GM23338 (cell line): ENCODE data around the gene ZMYM4. TPM values are rescaled to one million over a fixed set of nuclear protein-coding genes. Genes with fewer than 3 reads are reported as not detected.

Experiments
- ATAC-seq: fragments of 200-7000 bp; cut with Tn5 transposase; 3 replicates; pipeline ENCODE4 v1.9.1; 2020
- DNase-seq: peaks from one replicate; pipeline ENCODE4 v3.0.0-alpha.2; 2015; ENCODE audit warnings: low spot score
- H2AFZ ChIP-seq: fragments of 200-600 bp; sonication (generic); 2 replicates; pipeline ENCODE4 v1.8.0; 2016; ENCODE audit warnings: antibody characterized with exemption, mild to moderate bottlenecking, moderate library complexity
- H3F3A ChIP-seq: fragments of 200-600 bp; sonication (generic); replicated peaks from 2 replicates; pipeline ENCODE4 v1.8.0; 2017; ENCODE audit warnings: antibody characterized with exemption, mixed run types, low read depth
- H3K27ac ChIP-seq: fragments of 200-600 bp; sonication (generic); 2 replicates; pipeline ENCODE4 v1.6.1; 2016; ENCODE audit warnings: low read depth
- H3K27me3 ChIP-seq: fragments of 200-600 bp; sonication (generic); 2 replicates; pipeline ENCODE4 v1.8.0; 2016; ENCODE audit warnings: mild to moderate bottlenecking, mixed run types, moderate library complexity; ENCODE audit not compliant: insufficient read depth
- H3K36me3 ChIP-seq: fragments of 200-600 bp; sonication (generic); 2 replicates; pipeline ENCODE4 v1.8.0; 2016; ENCODE audit warnings: mild to moderate bottlenecking; ENCODE audit not compliant: insufficient read depth
- H3K4me1 ChIP-seq: fragments of 200-600 bp; sonication (generic); 2 replicates; pipeline ENCODE4 v1.8.0; 2016; ENCODE audit warnings: mild to moderate bottlenecking, moderate library complexity; ENCODE audit not compliant: insufficient read depth
- H3K4me2 ChIP-seq: fragments of 200-600 bp; sonication (generic); 2 replicates; pipeline ENCODE4 v1.7.1; 2017; ENCODE audit warnings: mixed run types
- H3K4me3 ChIP-seq: fragments of 200-600 bp; sonication (generic); 2 replicates; pipeline ENCODE4 v1.6.1; 2016; ENCODE audit warnings: mixed run types
- H3K79me2 ChIP-seq: fragments of 200-600 bp; sonication (generic); replicated peaks from 2 replicates; pipeline ENCODE4 v1.8.0; 2017; ENCODE audit warnings: mild to moderate bottlenecking; ENCODE audit not compliant: insufficient read depth
- H3K9me2 ChIP-seq: fragments of 200-600 bp; sonication (generic); 2 replicates; pipeline ENCODE4 v1.8.0; 2017; ENCODE audit not compliant: insufficient read depth
- H4K20me1 ChIP-seq: fragments of 200-600 bp; sonication (generic); replicated peaks from 2 replicates; pipeline ENCODE4 v1.8.0; 2017; ENCODE audit warnings: mild to moderate bottlenecking; ENCODE audit not compliant: insufficient read depth
- H3K27ac Mint-ChIP-seq: 2 replicates; pipeline ENCODE4 v1.8.0; 2020; ENCODE audit warnings: inconsistent platforms, mild to moderate bottlenecking, moderate library complexity, mixed read lengths
- H3K27me3 Mint-ChIP-seq: 3 replicates; pipeline ENCODE4 v1.8.0; 2022; ENCODE audit warnings: low read depth, mild to moderate bottlenecking, moderate library complexity, mixed read lengths, inconsistent platforms; ENCODE audit not compliant: insufficient read depth, poor library complexity
- H3K36me3 Mint-ChIP-seq: 3 replicates; pipeline ENCODE4 v1.8.0; 2021; ENCODE audit warnings: low read depth, mild to moderate bottlenecking, inconsistent platforms, moderate library complexity, mixed read lengths
- H3K4me1 Mint-ChIP-seq: 3 replicates; pipeline ENCODE4 v1.8.0; 2020; ENCODE audit warnings: mild to moderate bottlenecking, inconsistent platforms, mixed read lengths
- H3K4me3 Mint-ChIP-seq: 3 replicates; pipeline ENCODE4 v1.8.0; 2021; ENCODE audit warnings: moderate library complexity, mild to moderate bottlenecking, inconsistent platforms, mixed read lengths
- H3K9me3 Mint-ChIP-seq: 3 replicates; pipeline ENCODE4 v1.8.0; 2020; ENCODE audit warnings: moderate library complexity, mild to moderate bottlenecking, inconsistent platforms, mixed read lengths
- CREB1 ChIP-seq: fragments of 250-450 bp; sonication (Bioruptor Pico); IDR thresholded peaks from 2 replicates; pipeline ENCODE4 v1.5.0; 2020; ENCODE audit warnings: low read depth, mild to moderate bottlenecking, moderate library complexity
- EZH2 ChIP-seq: fragments of 200-600 bp; sonication (generic); IDR thresholded peaks from one replicate; pipeline ENCODE4 v1.8.0; 2017; ENCODE audit warnings: antibody characterized with exemption, mild to moderate bottlenecking, low read depth; ENCODE audit not compliant: unreplicated experiment
- EZH2phosphoT487 ChIP-seq: fragments of 200-600 bp; sonication (generic); IDR thresholded peaks from one replicate; pipeline ENCODE4 v1.8.1; 2018; ENCODE audit warnings: antibody characterized with exemption; ENCODE audit not compliant: unreplicated experiment
- JUNB ChIP-seq: IDR thresholded peaks from one replicate; pipeline ENCODE4 v1.6.1; 2016; ENCODE audit warnings: antibody characterized with exemption; ENCODE audit not compliant: unreplicated experiment
- NANOG ChIP-seq: IDR thresholded peaks from 2 replicates; pipeline ENCODE4 v1.6.1; 2016; ENCODE audit warnings: antibody characterized with exemption, borderline replicate concordance
- POLR2AphosphoS5 ChIP-seq: IDR thresholded peaks from 2 replicates; pipeline ENCODE4 v1.6.1; 2016; ENCODE audit warnings: antibody characterized with exemption, low read depth
- STAT1 ChIP-seq: IDR thresholded peaks from one replicate; pipeline ENCODE4 v1.6.1; 2016; ENCODE audit warnings: antibody characterized with exemption; ENCODE audit not compliant: unreplicated experiment
- ZNF114 ChIP-seq: fragments of 250-450 bp; sonication (Bioruptor Pico); IDR thresholded peaks from 2 replicates; pipeline ENCODE4 v1.5.0; 2020; ENCODE audit warnings: mild to moderate bottlenecking, moderate library complexity
- ZNF331 ChIP-seq: fragments of 250-450 bp; sonication (Bioruptor Pico); IDR thresholded peaks from 2 replicates; pipeline ENCODE4 v1.5.0; 2020; ENCODE audit warnings: low read depth, mild to moderate bottlenecking, moderate library complexity
- polyA plus RNA-seq: library from polyadenylated mRNA; unstranded; fragments of >200 nt; fragmentation: Nextera tagmentation; extraction: Ambion mirVana; gene quantifications from 2 replicates; pipeline ENCODE4 v1.2.1, GENCODE V29; 2016
- total RNA-seq: library from RNA; depleted of rRNA; stranded (reverse); fragments of >200 nt; shearing (Covaris generic); gene quantifications from 2 replicates; pipeline ENCODE4 v1.2.3, GENCODE V29; 2014
- TF ChIP-seq, protein P1 (sequence below): IDR thresholded peaks from 2 replicates; pipeline ENCODE4 v1.6.1; 2016; ENCODE audit warnings: antibody characterized with exemption
- TF ChIP-seq, protein P2 (sequence below): fragments of 250-450 bp; sonication (Bioruptor Pico); IDR thresholded peaks from 2 replicates; pipeline ENCODE4 v1.5.0; 2020; ENCODE audit warnings: mild to moderate bottlenecking, moderate library complexity
- TF ChIP-seq, protein P3 (sequence below), 2 experiments: fragments of 200-600 bp in 1 of 2; sonication (generic) in 1 of 2; conservative IDR thresholded peaks; 2 replicates each; pipeline versions ENCODE4 v1.5.1 to v1.6.1; 2016 to 2017; ENCODE audit warnings: antibody characterized with exemption in 2 of 2, low read depth in 2 of 2, mild to moderate bottlenecking in 2 of 2, moderate library complexity in 1 of 2
- TF ChIP-seq, protein P4 (sequence below): IDR thresholded peaks from one replicate; pipeline ENCODE4 v1.6.1; 2018; ENCODE audit warnings: antibody characterized with exemption; ENCODE audit not compliant: unreplicated experiment

The ZMYM4 gene
- total and polyA plus RNA-seq, 2 experiments from 2014 or later: 65.4 to 68.5 TPM

DNA sequence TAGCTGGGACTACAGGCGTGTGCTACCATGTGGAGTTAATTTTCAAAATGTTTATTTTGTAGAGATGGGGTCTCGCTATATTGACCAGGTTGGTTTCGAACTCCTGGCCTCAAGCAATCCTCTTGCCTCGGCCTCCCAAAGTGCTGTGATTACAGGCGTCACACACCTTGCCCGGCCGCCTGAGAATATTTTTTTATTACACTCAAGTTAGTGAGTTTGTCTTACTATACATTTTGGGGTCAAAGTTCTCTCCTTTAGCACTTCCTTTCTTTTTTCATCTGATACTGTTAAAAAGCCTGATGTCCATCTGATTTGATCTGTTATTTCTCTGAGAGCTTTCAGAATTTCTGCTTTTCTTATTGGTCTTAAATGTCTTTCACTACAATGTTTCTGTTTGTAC lies 159.9 kb downstream of the ZMYM4 start:
- peaks cover 12% of the 10 kb centered on the region; the same call in 1 of the 2 replicates for H3K4me1 ChIP-seq
- no peak overlapping the region for H3K27ac ChIP-seq
- H3K27me3 ChIP-seq: no peaks in the 10 kb centered on the region
- peaks cover 26% of the 10 kb centered on the region for H3K36me3 Mint-ChIP-seq
- H4K20me1 ChIP-seq: no peaks in the 10 kb centered on the region; the same call in 1 of the 2 replicates
- ATAC-seq (no peak), DNase-seq (no peak)
- no peaks in the 10 kb centered on the region for H3K9me3 Mint-ChIP-seq
- no peaks in the 10 kb centered on the region for H3K79me2 ChIP-seq
- no peak overlapping the region for H3K4me2 ChIP-seq
- H3K9me2 ChIP-seq: no peaks in the 10 kb centered on the region
- H3K4me1 Mint-ChIP-seq: peaks cover 16% of the 10 kb centered on the region
- no peaks in the 10 kb centered on the region for H3F3A ChIP-seq
- no peak overlapping the region for H3K27ac Mint-ChIP-seq
- no peak overlapping the region for H3K4me3 ChIP-seq
- H3K36me3 ChIP-seq: no peaks in the 10 kb centered on the region
- no peak overlapping the region for H3K4me3 Mint-ChIP-seq
- peaks cover 2% of the 10 kb centered on the region for H3K27me3 Mint-ChIP-seq
- TF ChIP-seq STAT1: no peak
- no peak for TF ChIP-seq NANOG
- no peak for TF ChIP-seq ZNF114 (CRISPR knock-in tag)
- TF ChIP-seq, protein P1, sequence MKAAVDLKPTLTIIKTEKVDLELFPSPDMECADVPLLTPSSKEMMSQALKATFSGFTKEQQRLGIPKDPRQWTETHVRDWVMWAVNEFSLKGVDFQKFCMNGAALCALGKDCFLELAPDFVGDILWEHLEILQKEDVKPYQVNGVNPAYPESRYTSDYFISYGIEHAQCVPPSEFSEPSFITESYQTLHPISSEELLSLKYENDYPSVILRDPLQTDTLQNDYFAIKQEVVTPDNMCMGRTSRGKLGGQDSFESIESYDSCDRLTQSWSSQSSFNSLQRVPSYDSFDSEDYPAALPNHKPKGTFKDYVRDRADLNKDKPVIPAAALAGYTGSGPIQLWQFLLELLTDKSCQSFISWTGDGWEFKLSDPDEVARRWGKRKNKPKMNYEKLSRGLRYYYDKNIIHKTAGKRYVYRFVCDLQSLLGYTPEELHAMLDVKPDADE: no peak
- no peak for TF ChIP-seq EZH2
- no peak for TF ChIP-seq ZNF331
- TF ChIP-seq, protein P2, sequence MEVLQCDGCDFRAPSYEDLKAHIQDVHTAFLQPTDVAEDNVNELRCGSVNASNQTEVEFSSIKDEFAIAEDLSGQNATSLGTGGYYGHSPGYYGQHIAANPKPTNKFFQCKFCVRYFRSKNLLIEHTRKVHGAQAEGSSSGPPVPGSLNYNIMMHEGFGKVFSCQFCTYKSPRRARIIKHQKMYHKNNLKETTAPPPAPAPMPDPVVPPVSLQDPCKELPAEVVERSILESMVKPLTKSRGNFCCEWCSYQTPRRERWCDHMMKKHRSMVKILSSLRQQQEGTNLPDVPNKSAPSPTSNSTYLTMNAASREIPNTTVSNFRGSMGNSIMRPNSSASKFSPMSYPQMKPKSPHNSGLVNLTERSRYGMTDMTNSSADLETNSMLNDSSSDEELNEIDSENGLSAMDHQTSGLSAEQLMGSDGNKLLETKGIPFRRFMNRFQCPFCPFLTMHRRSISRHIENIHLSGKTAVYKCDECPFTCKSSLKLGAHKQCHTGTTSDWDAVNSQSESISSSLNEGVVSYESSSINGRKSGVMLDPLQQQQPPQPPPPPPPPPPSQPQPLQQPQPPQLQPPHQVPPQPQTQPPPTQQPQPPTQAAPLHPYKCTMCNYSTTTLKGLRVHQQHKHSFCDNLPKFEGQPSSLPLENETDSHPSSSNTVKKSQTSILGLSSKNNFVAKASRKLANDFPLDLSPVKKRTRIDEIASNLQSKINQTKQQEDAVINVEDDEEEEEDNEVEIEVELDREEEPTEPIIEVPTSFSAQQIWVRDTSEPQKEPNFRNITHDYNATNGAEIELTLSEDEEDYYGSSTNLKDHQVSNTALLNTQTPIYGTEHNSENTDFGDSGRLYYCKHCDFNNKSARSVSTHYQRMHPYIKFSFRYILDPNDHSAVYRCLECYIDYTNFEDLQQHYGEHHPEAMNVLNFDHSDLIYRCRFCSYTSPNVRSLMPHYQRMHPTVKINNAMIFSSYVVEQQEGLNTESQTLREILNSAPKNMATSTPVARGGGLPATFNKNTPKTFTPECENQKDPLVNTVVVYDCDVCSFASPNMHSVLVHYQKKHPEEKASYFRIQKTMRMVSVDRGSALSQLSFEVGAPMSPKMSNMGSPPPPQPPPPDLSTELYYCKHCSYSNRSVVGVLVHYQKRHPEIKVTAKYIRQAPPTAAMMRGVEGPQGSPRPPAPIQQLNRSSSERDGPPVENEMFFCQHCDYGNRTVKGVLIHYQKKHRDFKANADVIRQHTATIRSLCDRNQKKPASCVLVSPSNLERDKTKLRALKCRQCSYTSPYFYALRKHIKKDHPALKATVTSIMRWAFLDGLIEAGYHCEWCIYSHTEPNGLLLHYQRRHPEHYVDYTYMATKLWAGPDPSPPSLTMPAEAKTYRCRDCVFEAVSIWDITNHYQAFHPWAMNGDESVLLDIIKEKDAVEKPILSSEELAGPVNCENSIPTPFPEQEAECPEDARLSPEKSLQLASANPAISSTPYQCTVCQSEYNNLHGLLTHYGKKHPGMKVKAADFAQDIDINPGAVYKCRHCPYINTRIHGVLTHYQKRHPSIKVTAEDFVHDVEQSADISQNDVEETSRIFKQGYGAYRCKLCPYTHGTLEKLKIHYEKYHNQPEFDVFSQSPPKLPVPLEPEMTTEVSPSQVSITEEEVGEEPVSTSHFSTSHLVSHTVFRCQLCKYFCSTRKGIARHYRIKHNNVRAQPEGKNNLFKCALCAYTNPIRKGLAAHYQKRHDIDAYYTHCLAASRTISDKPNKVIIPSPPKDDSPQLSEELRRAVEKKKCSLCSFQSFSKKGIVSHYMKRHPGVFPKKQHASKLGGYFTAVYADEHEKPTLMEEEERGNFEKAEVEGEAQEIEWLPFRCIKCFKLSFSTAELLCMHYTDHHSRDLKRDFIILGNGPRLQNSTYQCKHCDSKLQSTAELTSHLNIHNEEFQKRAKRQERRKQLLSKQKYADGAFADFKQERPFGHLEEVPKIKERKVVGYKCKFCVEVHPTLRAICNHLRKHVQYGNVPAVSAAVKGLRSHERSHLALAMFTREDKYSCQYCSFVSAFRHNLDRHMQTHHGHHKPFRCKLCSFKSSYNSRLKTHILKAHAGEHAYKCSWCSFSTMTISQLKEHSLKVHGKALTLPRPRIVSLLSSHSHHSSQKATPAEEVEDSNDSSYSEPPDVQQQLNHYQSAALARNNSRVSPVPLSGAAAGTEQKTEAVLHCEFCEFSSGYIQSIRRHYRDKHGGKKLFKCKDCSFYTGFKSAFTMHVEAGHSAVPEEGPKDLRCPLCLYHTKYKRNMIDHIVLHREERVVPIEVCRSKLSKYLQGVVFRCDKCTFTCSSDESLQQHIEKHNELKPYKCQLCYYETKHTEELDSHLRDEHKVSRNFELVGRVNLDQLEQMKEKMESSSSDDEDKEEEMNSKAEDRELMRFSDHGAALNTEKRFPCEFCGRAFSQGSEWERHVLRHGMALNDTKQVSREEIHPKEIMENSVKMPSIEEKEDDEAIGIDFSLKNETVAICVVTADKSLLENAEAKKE (CRISPR knock-in tag): no peak
- no peak for TF ChIP-seq POLR2AphosphoS5
- TF ChIP-seq CREB1 (CRISPR knock-in tag): no peak
- TF ChIP-seq EZH2phosphoT487: no peak
- TF ChIP-seq JUNB: no peak
- TF ChIP-seq, protein P3, sequence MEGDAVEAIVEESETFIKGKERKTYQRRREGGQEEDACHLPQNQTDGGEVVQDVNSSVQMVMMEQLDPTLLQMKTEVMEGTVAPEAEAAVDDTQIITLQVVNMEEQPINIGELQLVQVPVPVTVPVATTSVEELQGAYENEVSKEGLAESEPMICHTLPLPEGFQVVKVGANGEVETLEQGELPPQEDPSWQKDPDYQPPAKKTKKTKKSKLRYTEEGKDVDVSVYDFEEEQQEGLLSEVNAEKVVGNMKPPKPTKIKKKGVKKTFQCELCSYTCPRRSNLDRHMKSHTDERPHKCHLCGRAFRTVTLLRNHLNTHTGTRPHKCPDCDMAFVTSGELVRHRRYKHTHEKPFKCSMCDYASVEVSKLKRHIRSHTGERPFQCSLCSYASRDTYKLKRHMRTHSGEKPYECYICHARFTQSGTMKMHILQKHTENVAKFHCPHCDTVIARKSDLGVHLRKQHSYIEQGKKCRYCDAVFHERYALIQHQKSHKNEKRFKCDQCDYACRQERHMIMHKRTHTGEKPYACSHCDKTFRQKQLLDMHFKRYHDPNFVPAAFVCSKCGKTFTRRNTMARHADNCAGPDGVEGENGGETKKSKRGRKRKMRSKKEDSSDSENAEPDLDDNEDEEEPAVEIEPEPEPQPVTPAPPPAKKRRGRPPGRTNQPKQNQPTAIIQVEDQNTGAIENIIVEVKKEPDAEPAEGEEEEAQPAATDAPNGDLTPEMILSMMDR (conservative IDR thresholded peaks at IDR 0.05; ENCODE audit: low read depth in 2 of 2): no peak
- TF ChIP-seq, protein P4, sequence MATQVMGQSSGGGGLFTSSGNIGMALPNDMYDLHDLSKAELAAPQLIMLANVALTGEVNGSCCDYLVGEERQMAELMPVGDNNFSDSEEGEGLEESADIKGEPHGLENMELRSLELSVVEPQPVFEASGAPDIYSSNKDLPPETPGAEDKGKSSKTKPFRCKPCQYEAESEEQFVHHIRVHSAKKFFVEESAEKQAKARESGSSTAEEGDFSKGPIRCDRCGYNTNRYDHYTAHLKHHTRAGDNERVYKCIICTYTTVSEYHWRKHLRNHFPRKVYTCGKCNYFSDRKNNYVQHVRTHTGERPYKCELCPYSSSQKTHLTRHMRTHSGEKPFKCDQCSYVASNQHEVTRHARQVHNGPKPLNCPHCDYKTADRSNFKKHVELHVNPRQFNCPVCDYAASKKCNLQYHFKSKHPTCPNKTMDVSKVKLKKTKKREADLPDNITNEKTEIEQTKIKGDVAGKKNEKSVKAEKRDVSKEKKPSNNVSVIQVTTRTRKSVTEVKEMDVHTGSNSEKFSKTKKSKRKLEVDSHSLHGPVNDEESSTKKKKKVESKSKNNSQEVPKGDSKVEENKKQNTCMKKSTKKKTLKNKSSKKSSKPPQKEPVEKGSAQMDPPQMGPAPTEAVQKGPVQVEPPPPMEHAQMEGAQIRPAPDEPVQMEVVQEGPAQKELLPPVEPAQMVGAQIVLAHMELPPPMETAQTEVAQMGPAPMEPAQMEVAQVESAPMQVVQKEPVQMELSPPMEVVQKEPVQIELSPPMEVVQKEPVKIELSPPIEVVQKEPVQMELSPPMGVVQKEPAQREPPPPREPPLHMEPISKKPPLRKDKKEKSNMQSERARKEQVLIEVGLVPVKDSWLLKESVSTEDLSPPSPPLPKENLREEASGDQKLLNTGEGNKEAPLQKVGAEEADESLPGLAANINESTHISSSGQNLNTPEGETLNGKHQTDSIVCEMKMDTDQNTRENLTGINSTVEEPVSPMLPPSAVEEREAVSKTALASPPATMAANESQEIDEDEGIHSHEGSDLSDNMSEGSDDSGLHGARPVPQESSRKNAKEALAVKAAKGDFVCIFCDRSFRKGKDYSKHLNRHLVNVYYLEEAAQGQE: no peak
- H2AFZ ChIP-seq: no peak overlapping the region
